Activated CD4-positive, alpha-beta T cell treated with anti-CD3 and anti-CD28 coated beads, Interleukin-2, amount 50 U/mL, for 1 hour (primary cell): ENCODE measurements around the gene PLCH2.

Experiments
- DNase-seq: peaks from one replicate; pipeline ENCODE4 v3.0.0-alpha.2; 2020

PLCH2 gene

GRCh38 chr1:2501041-2501819 lies 25.1 kb downstream of the PLCH2 start:
- no peak for DNase-seq

- no peak for DNase-seq
Measured at GRCh38 chr1:2501820-2502119, 25.7 kb downstream of the PLCH2 start.

DNA sequence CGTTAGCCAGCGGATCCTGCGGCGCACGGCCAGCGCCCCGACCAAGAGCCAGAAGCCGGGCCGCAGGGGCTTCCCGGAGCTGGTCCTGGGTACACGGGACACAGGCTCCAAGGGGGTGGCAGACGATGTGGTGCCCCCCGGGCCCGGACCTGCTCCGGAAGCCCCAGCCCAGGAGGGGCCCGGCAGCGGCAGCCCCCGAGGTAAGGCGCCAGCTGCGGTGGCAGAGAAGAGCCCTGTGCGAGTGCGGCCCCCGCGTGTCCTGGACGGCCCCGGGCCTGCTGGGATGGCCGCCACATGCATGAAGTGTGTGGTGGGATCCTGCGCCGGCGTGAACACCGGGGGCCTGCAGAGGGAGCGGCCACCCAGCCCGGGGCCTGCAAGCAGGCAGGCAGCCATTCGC lies 26.1 kb downstream of the PLCH2 start:
- DNase-seq = no peak

GRCh38 chr1:2502661-2503553 lies 26.8 kb downstream of the PLCH2 start:
- DNase-seq = no peak

GRCh38 chr1:2503554-2504224 lies 27.6 kb downstream of the PLCH2 start:
- DNase-seq = no peak

- no peak for DNase-seq
Measured at GRCh38 chr1:2504225-2504948, 28.3 kb downstream of the PLCH2 start.

GRCh38 chr1:2504949-2505272 lies 28.8 kb downstream of the PLCH2 start:
- no peak for DNase-seq

- no peak for DNase-seq
Measured at GRCh38 chr1:2505461-2505994, 29.4 kb downstream of the PLCH2 start.

DNA sequence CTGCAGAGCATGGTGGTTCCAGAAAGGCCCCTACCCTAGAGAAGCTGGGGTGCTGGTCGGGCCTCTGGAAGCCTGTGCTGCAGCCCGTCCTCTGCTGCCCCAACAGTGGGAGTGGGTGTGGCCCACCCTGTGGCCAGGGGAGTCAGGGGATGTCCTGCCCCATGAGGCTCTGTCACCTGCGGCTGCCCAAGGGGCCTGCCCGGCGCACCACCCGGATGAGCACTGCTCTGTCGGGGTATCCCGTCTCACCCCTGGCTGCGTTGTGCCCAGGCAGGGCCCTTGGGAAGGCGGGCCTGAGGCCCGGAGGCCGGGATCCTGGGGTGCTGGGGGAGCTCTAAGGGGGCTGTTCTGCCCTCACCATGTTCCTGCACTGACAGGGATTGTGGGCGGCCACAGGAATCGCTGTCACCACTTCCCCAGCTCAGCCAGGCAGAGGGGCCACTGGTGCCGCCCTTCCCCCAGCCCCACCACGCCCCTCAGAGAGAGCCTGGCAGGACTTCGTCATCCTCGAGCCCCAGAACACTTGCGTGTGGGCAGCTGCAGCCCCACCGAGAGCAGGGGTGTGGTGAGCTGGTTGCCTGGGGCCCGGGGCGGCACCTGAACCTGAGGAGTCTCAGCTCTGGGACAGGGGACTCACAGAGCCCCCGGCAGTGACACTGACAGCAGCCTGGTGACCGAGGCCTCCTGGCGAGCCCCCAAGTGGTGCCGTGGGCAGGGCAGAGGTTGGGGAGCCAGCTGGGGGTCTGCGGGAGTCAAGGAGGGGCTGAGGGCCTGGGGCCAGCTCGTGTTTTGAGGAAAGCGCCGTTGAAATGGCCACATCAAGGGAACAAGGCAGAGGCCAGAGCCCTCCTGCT lies 30.1 kb downstream of the PLCH2 start:
- no peak for DNase-seq

- DNase-seq = no peak
Measured at GRCh38 chr1:2506901-2507565, 30.9 kb downstream of the PLCH2 start.

- no peak for DNase-seq
Measured at GRCh38 chr1:2507744-2508155, 31.7 kb downstream of the PLCH2 start.

- no peak for DNase-seq
Measured at GRCh38 chr1:2508180-2508579, 32.1 kb downstream of the PLCH2 start.

DNA sequence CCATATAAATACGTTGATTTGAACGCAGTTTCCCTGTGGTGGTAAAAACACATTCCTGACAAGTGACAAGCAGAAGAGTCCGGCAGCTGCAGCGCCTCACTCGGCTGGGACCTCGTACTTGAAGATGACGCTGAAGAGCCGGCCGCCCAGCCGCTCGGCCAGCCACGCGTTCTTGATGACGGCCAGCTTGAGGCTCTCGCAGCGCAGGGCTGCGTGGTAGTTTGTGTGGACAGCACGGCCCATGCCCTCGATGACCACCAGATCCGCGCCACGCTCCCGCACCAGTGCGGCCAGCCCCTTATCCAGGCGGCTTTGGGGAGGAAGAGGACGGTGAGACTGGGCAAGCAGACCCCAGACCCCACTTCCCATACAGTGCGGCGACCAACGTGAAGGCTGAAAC lies 32.7 kb downstream of the PLCH2 start:
- DNase-seq = no peak

- DNase-seq = no peak
Measured at GRCh38 chr1:2509589-2509988, 33.5 kb downstream of the PLCH2 start.

DNA sequence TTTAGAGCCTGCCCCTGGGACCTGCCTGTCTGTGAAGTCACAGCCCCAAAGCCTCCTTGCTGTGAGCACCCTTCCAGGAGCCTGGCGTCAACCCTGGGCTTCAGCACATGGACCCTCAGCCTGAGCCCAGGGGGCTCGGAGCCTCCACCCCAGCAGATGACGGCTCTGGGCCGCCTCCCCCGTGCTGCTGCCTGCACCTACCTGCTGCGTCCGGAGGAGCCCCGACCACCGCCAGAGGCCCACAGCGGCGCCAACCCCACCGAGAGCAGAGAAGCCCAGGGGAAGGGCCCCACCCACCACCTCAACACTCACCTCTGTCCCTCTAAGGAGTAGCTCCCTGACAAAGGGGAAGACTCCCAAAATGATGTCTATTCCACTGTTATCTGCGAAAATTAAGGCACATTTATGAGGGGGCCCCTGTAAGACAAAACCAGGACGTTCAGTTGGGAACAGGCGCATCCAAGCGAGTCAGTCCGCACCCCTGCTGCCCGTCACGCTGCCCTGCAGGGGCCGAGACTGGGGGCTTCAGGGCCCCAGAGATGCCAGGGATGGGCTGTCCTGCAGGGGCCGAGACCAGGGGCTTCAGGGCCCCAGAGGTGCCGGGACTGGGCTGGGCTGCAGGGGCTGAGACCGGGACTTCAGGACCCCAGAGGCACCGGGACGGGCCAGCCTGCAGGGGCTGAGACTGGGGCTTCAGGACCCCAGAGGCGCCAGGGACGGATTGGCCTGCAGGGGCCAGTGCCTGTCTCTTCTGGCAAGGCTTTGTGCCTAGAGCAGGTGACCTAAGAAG lies 34.5 kb downstream of the PLCH2 start:
- no peak for DNase-seq

DNA sequence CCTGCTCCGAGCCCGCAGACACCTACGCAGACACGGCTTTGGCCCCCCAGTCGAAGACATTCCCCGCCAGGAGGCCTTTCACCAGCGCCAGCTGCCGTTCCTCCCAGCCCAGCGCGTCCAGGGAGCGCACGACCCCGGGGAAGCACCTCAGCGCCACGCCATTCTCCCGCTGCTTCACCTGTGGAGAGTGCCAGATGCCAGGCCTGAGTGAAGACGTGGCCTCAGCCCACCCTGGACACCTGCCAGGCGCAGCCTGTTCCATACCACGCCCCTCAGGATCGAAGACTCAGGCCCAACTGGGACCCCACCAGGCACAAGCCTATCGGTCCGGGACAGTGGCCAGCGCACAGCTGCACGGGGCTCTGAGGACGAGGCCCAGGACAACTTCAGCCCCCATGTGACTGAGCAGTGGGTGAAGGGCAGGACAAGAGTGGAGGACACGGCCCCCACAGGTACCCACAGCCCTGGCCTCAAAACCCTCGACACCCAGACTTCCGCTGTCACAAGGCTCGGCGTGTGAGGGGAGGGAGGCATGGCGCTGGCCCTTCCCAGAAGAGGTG lies 36.9 kb downstream of the PLCH2 start:
- DNase-seq = no peak

GRCh38 chr1:2513939-2514652 lies 38.0 kb downstream of the PLCH2 start:
- no peak for DNase-seq

- DNase-seq = no peak
Measured at GRCh38 chr1:2514863-2515762, 39.0 kb downstream of the PLCH2 start.

GRCh38 chr1:2515763-2516080 lies 39.6 kb downstream of the PLCH2 start:
- DNase-seq = no peak
